NCI-H510A (cell line): Measurements from ENCODE around the gene GSK3B.
"Not testable (repeated sequence)": the region's sequence is repeated elsewhere in the genome, so short reads cannot be mapped to it uniquely, and the experiment has no call there.

ENCODE experiments used
- DNase-seq: peaks from one replicate; lab custom pipeline; 2025; lab: John Stamatoyannopoulos, UW

Gene GSK3B

GRCh38 chr3:120053647-120054046 is 40.6 kb downstream of the GSK3B start:
- not testable (repeated sequence) for DNase-seq

GRCh38 chr3:120052677-120053076 is 41.6 kb downstream of the GSK3B start:
- DNase-seq, result no peak

GRCh38 chr3:120052225-120052624 is 42.0 kb downstream of the GSK3B start:
- DNase-seq, result no peak

- not testable (repeated sequence) for DNase-seq
Observed at GRCh38 chr3:120051570-120051969, 42.7 kb downstream of the GSK3B start.

- no peak for DNase-seq
Observed at GRCh38 chr3:120049881-120050539, 44.2 kb downstream of the GSK3B start.

GRCh38 chr3:120049072-120049471 is 45.2 kb downstream of the GSK3B start:
- no peak for DNase-seq

GRCh38 chr3:120048355-120049041 is 45.7 kb downstream of the GSK3B start:
- no peak for DNase-seq

GRCh38 chr3:120047686-120048085 is 46.6 kb downstream of the GSK3B start:
- no peak for DNase-seq

GRCh38 chr3:120040813-120041377 is 53.4 kb downstream of the GSK3B start:
- no peak for DNase-seq

- no peak for DNase-seq
Observed at GRCh38 chr3:120039642-120040610, 54.3 kb downstream of the GSK3B start.

- DNase-seq, result no peak
Observed at GRCh38 chr3:120033596-120033995, 60.7 kb downstream of the GSK3B start.

- DNase-seq, result no peak
Observed at GRCh38 chr3:120031561-120031960, 62.7 kb downstream of the GSK3B start.

- no peak for DNase-seq
Observed at GRCh38 chr3:120029749-120030148, 64.5 kb downstream of the GSK3B start.

- no peak for DNase-seq
Observed at GRCh38 chr3:120028271-120029047, 65.8 kb downstream of the GSK3B start.

GRCh38 chr3:120027226-120027625 is 67.0 kb downstream of the GSK3B start:
- DNase-seq, result no peak

GRCh38 chr3:120025520-120025919 is 68.7 kb downstream of the GSK3B start:
- DNase-seq, result no peak

- DNase-seq, result no peak
Observed at GRCh38 chr3:120024103-120024502, 70.1 kb downstream of the GSK3B start.

GRCh38 chr3:120022729-120023128 is 71.5 kb downstream of the GSK3B start:
- DNase-seq, result no peak

GRCh38 chr3:120021523-120021922 is 72.7 kb downstream of the GSK3B start:
- no peak for DNase-seq

- no peak for DNase-seq
Observed at GRCh38 chr3:120018299-120018698, 75.9 kb downstream of the GSK3B start.

GRCh38 chr3:120017692-120018091 is 76.6 kb downstream of the GSK3B start:
- DNase-seq, result no peak
